ENCODE data around the gene ABHD5. TPM values are rescaled to one million over a fixed set of nuclear protein-coding genes. Genes with fewer than 3 reads are reported as not detected.
A peak's percentile ranks its signal among the peaks of the same experiment; 100 is the strongest.

Gene ABHD5
- total RNA-seq, 1 experiment from 2014 or later, result 11.3 TPM

DNA sequence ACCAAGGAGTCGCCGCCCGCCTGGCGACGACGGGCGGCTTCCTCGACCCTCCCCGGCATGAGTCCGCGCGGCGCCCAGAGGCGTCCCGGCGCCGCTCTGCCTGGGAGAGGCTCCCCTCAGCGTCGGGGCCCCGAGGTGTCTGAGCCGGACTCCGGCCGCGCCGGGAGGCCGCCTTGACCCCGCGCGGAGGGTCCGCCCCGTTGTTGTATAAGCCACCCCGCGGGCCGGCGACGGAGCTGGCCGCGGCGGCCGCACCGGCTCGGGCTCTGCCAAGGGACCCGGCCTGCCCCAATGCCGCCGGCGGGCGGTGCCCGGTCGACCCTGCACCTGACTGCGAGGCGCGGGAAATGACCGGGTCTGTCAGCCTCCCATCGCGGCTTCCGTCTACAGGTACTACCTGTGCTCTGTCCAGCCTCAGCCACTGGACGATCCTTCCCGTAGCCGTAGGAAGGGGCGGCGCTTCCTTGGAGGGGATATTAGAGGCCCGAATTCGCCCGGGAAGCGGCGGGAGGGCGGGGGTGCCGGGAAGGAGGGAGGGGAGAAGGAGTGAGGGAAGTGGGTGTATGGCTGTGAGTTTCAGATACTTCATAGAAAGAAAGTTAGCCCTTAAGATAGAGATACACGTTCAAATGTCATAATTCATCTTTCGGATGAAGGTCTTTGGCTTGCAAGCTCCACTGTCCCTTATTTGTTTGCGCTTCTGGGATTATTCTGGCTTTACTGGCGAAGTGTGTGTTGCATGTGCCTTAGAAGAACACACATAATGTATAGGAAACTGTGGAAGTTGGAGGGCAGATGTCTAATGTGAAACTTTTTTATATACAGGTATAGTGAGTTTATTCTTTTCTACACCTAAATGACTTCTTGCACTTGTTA is 620 bp downstream of the ABHD5 start (continued):
- TF ChIP-seq, protein P1, sequence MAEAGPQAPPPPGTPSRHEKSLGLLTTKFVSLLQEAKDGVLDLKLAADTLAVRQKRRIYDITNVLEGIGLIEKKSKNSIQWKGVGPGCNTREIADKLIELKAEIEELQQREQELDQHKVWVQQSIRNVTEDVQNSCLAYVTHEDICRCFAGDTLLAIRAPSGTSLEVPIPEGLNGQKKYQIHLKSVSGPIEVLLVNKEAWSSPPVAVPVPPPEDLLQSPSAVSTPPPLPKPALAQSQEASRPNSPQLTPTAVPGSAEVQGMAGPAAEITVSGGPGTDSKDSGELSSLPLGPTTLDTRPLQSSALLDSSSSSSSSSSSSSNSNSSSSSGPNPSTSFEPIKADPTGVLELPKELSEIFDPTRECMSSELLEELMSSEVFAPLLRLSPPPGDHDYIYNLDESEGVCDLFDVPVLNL (CRISPR knock-in tag; IDR thresholded peaks at IDR 0.05; ENCODE audit: borderline replicate concordance, low read depth), result no peak
- TF ChIP-seq, protein P2, sequence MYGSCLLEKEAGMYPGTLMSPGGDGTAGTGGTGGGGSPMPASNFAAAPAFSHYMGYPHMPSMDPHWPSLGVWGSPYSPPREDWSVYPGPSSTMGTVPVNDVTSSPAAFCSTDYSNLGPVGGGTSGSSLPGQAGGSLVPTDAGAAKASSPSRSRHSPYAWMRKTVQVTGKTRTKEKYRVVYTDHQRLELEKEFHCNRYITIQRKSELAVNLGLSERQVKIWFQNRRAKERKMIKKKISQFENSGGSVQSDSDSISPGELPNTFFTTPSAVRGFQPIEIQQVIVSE (CRISPR knock-in tag; IDR thresholded peaks at IDR 0.05; ENCODE audit: borderline replicate concordance), result no peak
- no peak for TF ChIP-seq SP1 (CRISPR knock-in tag; conservative IDR thresholded peaks at IDR 0.05)
- TF ChIP-seq SMAD3 (CRISPR knock-in tag; IDR thresholded peaks at IDR 0.05; ENCODE audit: borderline replicate concordance), result 0 out of 2 replicates have a peak, but pooled peaks have one; percentile 19
- no peak for TF ChIP-seq ZBTB43 (CRISPR knock-in tag; IDR thresholded peaks at IDR 0.05)

DNA sequence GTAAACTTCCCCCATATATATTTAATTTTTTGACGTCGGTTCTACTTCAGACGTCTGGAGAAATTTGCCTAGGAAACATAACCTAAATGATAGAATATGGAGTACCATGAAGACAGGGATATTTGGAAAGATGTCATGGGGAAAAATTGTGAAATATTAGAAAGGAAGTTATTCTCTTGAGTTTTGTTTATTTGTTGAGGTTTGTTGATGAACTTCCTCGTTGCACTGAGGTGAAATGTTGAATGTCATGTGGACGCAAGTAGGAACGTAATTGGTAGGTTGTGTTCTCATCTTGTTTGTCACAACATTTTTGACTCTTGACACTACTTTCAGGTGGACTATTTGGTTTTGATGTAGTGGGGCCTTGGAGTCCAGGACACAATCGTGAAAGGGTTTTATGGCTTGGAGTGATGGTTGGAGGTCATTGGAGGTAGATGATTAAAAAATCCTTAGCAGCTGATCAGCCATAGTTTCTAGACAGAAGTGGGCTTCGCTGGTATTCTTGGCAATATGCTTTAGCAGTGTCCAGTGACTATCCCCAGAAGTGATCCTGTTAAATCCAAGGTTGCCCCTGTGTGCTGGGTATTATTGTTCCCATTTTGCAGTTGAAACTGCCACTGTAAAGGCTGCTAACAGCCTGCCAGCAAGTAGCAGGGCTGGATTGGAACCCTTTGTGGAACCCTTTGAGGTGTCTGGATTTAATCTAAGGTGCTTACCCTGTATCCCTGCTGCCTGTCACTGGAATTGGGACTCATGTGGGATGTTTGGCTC is 1.5 kb downstream of the ABHD5 start:
- Mint-ChIP-seq H3K27me3 (ENCODE audit: low read depth) (peaks cover 5% of the 10 kb centered on the region), H3K4me3 (peak overlapping the region; percentile 79), H3K36me3 (peaks cover 3% of the 10 kb centered on the region; the same call in 1 of the 2 replicates), H3K27ac (no peak overlapping the region), H3K9me3 (no peaks in the 10 kb centered on the region; the same call in 1 of the 2 replicates), H3K4me1 (peaks cover 56% of the 10 kb centered on the region)
- no peak for ATAC-seq
- TF ChIP-seq ZNF317 (CRISPR knock-in tag; IDR thresholded peaks at IDR 0.05; ENCODE audit: borderline replicate concordance, low read depth), result no peak
- no peak for TF ChIP-seq ZNF396 (CRISPR knock-in tag; IDR thresholded peaks at IDR 0.05; ENCODE audit: borderline replicate concordance)
- TF ChIP-seq, protein P3, sequence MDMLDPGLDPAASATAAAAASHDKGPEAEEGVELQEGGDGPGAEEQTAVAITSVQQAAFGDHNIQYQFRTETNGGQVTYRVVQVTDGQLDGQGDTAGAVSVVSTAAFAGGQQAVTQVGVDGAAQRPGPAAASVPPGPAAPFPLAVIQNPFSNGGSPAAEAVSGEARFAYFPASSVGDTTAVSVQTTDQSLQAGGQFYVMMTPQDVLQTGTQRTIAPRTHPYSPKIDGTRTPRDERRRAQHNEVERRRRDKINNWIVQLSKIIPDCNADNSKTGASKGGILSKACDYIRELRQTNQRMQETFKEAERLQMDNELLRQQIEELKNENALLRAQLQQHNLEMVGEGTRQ (CRISPR knock-in tag; IDR thresholded peaks at IDR 0.05), result no peak
- ChIA-PET POLR2A (interaction anchor here (0.6 kb wide), 1 partner anchor 44 kb away, joined by 3 read pairs; no protein-coding TSS in a partner anchor), CTCF (interaction anchor here (1.2 kb wide), 1 partner anchor 8 kb away, joined by 3 read pairs; no protein-coding TSS in a partner anchor)
- DNase-seq (ENCODE audit: low spot score), result no peak

DNA sequence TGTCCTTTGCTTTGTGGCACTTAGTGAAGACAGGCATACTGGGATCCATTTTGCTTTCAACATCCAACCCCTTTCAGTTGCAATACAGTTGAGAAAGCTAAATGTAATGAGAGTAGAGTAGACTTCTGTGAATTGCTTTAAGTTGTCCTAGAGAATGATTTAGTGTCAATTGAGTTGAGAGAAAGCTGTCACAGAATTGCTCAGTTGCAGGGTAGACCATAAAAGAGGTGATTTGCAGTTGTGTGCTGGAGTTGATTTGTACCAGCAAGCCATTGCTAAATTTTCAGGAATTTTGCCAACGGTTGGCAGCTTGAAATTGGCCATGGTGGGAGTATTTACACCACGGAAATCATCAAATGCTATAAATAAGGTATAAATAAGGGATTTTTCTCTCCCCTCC is 2.2 kb downstream of the ABHD5 start:
- ChIA-PET CTCF (interaction anchor here (1.2 kb wide), 1 partner anchor 186 kb away, joined by 4 read pairs; no protein-coding TSS in a partner anchor), POLR2A (interaction anchor here (0.7 kb wide), 1 partner anchor 1487 kb away, joined by 3 read pairs; no protein-coding TSS in a partner anchor)
- TF ChIP-seq TP53 (CRISPR knock-in tag; IDR thresholded peaks at IDR 0.05) (no peak), HMGXB4 (CRISPR knock-in tag; IDR thresholded peaks at IDR 0.05) (no peak), CBFB (CRISPR knock-in tag; IDR thresholded peaks at IDR 0.05; ENCODE audit: low read depth) (no peak), FOXJ3 (CRISPR knock-in tag; IDR thresholded peaks at IDR 0.05; ENCODE audit: borderline replicate concordance) (no peak), TCF7 (CRISPR knock-in tag; IDR thresholded peaks at IDR 0.05; ENCODE audit: low read depth) (no peak)
- TF ChIP-seq, protein P4, sequence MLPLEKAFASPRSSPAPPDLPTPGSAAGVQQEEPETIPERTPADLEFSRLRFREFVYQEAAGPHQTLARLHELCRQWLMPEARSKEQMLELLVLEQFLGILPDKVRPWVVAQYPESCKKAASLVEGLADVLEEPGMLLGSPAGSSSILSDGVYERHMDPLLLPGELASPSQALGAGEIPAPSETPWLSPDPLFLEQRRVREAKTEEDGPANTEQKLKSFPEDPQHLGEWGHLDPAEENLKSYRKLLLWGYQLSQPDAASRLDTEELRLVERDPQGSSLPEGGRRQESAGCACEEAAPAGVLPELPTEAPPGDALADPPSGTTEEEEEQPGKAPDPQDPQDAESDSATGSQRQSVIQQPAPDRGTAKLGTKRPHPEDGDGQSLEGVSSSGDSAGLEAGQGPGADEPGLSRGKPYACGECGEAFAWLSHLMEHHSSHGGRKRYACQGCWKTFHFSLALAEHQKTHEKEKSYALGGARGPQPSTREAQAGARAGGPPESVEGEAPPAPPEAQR (CRISPR knock-in tag; IDR thresholded peaks at IDR 0.05), result no peak
- TF ChIP-seq, protein P5, sequence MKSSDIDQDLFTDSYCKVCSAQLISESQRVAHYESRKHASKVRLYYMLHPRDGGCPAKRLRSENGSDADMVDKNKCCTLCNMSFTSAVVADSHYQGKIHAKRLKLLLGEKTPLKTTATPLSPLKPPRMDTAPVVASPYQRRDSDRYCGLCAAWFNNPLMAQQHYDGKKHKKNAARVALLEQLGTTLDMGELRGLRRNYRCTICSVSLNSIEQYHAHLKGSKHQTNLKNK (CRISPR knock-in tag; IDR thresholded peaks at IDR 0.05), result no peak
- no peak for DNase-seq (ENCODE audit: low spot score)
- no peak for ATAC-seq
- H3K27ac Mint-ChIP-seq, result no peak overlapping the region
- peaks cover 3% of the 10 kb centered on the region; the same call in 1 of the 2 replicates for H3K36me3 Mint-ChIP-seq
- H3K4me1 Mint-ChIP-seq, result peaks cover 57% of the 10 kb centered on the region
- no peak overlapping the region for H3K4me3 Mint-ChIP-seq
- H3K27me3 Mint-ChIP-seq (ENCODE audit: low read depth), result peaks cover 5% of the 10 kb centered on the region
- no peaks in the 10 kb centered on the region; the same call in 1 of the 2 replicates for H3K9me3 Mint-ChIP-seq
